GM12891 (cell line): ENCODE data around the gene SYMPK.
"Not testable (repeated sequence)": the region's sequence is repeated elsewhere in the genome, so short reads cannot be mapped to it uniquely, and the experiment has no call there.

Source experiments
- DNase-seq: peaks from one replicate; pipeline ENCODE4 v3.0.0; 2011; ENCODE audit warnings: low spot score; ENCODE audit not compliant: insufficient read length
- FAIRE-seq: peaks from 2 replicates; lab custom pipeline; 2011; peaks lifted over from hg19 to GRCh38; lab: Jason Lieb, UNC
- PAX5 ChIP-seq: IDR thresholded peaks from 2 replicates; pipeline ENCODE4 v1.6.1; 2011; ENCODE audit warnings: low read length, moderate library complexity, mild to moderate bottlenecking; ENCODE audit not compliant: insufficient read depth, severe bottlenecking
- POLR2A ChIP-seq: IDR thresholded peaks from 2 replicates; pipeline ENCODE4 v1.6.1; 2011; ENCODE audit warnings: low read depth, low read length, control low read depth
- POLR2AphosphoS5 ChIP-seq: IDR thresholded peaks from 2 replicates; pipeline ENCODE4 v1.6.1; 2011; ENCODE audit warnings: low read depth, low read length, control low read depth
- POU2F2 ChIP-seq: IDR thresholded peaks from 2 replicates; pipeline ENCODE4 v1.6.1; 2011; ENCODE audit warnings: low read depth, mild to moderate bottlenecking, control low read depth, low read length, moderate library complexity
- SPI1 ChIP-seq: IDR thresholded peaks from 2 replicates; pipeline ENCODE4 v1.6.1; 2011; ENCODE audit warnings: low read depth, low read length, control low read depth
- TAF1 ChIP-seq: IDR thresholded peaks from 2 replicates; pipeline ENCODE4 v1.6.1; 2011; ENCODE audit warnings: low read depth, low read length, control low read depth

The SYMPK gene

DNA sequence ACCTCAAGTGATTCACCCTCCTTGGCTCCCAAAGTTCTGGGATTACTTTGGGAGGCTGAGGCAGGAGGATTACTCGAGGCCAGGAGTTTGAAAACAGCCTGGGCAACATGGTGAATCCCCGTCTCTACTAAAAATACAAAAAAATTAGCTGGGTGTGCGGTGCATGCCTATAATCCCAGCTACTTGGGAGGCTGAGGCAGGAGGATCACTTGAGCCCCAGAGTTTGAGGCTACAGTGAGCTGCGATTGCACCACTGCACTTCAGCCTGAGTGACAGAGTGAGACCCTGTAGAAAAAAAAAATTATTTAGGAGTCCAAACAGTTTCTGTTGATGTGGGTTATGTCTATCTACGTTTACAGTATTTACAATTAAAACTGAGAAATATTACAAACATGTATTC, 7.9 kb upstream of the SYMPK start:
- DNase-seq: no peak
- FAIRE-seq: no peak

DNA sequence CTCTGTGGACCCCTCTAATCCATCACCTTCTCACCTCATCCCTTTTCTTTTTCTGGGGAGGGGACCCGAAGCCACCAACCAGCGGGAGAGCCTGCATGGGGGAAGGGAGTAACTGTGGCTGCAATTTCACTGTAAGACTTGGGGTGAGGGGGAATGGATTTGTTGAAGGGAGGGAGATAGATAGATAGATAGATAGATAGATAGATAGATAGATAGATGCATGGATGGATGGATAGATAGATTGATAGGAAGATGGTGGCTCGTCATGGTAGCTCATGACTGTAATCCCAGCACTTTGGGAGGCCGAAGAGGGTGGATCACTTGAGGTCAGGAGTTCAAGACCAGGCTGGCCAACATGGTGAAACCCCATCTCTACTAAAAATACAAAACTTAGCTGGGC, 4.3 kb upstream of the SYMPK start:
- DNase-seq, FAIRE-seq: not testable (repeated sequence)

More for the DNA sequence above, 7.9 kb upstream of the SYMPK start:
- TF ChIP-seq PAX5 (no peak), POU2F2 (no peak), POLR2A (no peak), SPI1 (no peak), TAF1 (no peak)

DNA sequence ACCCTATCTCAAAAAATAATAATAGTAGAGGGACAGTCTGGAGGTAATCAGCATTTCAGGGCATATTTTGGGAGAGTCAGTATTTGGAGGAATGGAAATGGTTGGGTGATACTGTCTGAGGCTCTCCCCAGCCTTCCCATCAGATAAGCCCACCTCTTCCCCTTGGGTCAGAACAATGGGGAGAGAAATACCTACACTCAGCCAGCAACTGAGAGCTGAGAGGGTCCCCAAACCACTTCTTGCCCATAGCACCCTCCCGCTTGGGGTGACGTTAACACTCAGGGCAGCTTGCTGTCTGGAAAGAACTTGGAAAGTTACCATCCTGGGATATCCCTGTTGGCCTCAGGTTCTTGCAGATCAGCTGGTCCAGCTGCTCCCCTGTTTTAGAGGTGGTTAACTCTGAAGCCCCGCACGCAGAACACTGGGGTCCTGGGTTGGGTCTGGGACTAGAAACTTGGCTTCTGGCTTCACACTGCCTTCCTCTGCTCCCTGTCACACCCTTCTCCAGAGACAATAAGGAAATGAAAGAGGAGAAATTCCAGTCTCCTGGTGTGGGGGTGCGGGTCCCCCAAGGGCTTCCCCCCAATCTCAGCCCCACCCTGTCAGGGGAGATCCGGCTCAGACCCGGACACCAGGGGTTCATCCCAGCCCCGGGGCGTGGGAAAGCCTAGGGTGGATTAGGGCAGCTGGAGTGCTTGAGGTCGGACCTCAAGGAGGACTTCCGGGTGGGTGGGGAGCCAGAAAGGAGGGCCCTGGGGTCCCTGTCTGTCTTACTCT, 3.6 kb upstream of the SYMPK start:
- DNase-seq (no peak), FAIRE-seq (no peak)
- TF ChIP-seq PAX5 (no peak), SPI1 (no peak), POU2F2 (no peak), POLR2A (no peak), TAF1 (no peak), POLR2AphosphoS5 (no peak)

DNA sequence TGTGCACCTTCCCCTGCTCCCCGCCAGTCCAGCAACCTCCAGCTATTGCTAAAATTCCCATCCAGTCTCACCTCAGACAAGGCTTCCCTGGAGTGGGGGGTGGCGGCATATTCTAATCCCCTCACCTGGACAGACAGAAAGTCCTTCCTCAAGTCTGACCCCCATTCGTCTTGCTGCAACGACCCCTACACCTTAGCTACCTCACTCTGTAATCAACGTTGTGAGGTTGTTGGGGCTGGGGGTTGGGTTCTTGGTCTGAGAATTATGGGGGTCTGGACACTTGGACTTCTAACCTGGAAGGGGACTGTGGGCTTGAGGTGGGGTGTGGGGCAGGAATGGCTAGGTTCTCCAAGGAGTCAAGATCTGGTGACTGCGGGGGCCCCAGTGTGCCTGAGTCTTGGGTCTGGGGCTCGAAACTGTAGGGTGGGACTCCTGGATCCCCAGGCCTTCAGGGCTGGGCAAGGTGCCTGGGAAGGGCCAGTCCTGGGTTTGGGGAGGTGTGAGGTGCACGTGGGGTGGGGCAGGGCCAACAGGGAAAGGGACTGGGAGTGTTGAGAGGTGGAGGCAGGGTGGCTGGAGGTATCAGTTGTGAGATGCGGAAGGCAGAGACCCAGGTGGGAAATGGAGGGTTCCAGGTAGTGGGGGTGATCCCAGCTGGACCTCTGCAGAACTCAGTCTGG, 2.5 kb upstream of the SYMPK start:
- DNase-seq: no peak
- no peak for FAIRE-seq
- TF ChIP-seq SPI1 (no peak), TAF1 (no peak), POLR2A (no peak), POU2F2 (no peak), POLR2AphosphoS5 (no peak), PAX5 (no peak)

DNA sequence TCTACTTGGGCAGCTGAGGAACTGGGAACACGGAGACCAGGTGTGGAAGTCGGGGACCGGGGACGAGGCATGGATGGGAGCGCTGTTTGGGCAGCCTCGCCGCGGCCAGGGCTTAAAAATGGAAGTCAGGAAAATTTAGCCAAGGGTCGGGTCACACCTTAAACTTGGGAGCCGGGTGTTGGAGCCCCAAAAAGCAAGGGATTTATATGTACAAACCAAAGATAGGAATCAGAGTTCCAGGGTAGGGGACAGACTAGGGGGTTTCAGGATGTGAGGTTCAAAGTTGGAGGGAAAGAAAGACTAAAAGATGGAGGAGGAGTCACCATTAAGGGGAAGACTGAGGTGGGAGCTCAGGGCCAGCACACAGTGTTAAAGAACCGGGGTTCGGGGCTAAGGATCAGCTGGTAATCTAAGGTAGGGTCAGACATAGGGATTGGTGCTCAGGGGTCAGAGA, 1.7 kb upstream of the SYMPK start:
- TF ChIP-seq SPI1: no peak
- TF ChIP-seq POLR2AphosphoS5: no peak
- TF ChIP-seq TAF1: no peak
- no peak for TF ChIP-seq PAX5
- no peak for TF ChIP-seq POLR2A
- no peak for TF ChIP-seq POU2F2
- DNase-seq (no peak), FAIRE-seq (no peak)

DNA sequence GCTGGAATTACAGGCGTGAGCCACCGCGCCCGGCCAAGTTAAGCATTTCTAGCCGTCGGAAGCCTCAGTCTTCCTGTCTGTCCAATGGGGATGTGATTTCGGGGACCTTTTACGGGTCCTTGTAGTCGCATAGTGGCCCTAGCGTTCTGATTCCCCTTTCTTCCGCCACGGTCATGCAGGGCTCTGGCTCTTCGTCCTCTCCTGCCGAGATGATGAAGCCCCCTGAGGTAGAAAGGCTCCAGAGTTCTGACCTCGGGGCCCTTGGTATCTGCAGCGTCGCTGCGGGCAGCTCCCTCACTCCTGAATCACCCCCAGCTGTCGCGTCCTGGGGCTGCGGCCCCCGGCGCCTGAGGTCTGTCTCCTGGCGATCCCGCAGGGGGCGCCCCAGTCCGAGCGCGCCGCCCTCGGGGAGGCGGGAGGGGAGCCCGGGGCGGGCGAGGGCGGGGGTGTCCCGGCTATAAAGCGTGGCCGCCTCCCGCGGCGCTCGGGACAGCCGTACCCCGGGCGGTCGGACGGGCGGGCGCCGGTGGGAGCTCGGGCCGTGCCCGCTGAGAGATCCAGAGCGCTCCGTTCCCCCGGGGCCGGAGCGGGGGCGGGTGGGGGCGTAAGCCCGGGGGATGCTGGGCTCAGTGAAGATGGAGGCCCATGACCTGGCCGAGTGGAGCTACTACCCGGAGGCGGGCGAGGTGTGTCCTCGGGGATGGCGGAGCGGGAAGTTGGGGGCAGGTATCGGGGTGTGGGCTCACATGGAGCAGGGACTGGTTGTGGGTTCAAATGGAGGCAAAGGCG, 1.1 kb upstream of the SYMPK start, which contains the start of gene FOXA3:
FOXA3 (plus strand) TSS at position 487 of the 789 bp plus-strand sequence; CDS start at position 618, 131 bp downstream.
- peak; percentile 85 for DNase-seq
- TF ChIP-seq POU2F2: no peak
- TF ChIP-seq TAF1: no peak
- no peak for TF ChIP-seq SPI1
- TF ChIP-seq PAX5: no peak
- no peak for TF ChIP-seq POLR2AphosphoS5
- no peak for TF ChIP-seq POLR2A
- FAIRE-seq: no peak

DNA sequence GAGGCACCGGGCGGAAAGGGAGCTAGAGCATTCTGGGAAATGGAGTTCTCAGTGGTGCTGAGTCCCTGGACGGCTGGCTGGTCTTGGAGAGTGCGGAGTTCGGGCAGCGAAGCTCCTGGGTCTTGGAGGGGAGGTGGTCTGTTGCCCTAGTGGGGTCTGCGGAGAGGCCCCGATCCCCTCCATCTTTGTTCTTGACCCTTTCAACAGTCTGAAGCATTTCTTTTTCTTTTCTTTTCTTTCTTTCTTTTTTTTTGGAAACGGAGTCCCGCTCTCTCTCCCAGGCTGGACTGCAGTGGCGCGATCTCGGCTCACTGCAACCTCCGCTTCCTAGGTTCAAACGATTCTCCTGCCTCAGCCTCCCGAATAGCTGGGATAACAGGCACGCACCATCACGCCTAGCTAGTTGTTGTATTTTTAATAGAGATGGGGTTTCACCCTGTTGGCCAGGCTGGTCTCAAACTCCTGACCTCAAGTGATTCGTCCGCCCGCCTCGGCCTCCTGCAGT, 440 bp upstream of the SYMPK start:
- DNase-seq: no peak
- TF ChIP-seq POLR2A: no peak
- no peak for TF ChIP-seq POLR2AphosphoS5
- no peak for TF ChIP-seq SPI1
- TF ChIP-seq TAF1: no peak
- TF ChIP-seq PAX5: no peak
- no peak for TF ChIP-seq POU2F2
- FAIRE-seq: no peak

DNA sequence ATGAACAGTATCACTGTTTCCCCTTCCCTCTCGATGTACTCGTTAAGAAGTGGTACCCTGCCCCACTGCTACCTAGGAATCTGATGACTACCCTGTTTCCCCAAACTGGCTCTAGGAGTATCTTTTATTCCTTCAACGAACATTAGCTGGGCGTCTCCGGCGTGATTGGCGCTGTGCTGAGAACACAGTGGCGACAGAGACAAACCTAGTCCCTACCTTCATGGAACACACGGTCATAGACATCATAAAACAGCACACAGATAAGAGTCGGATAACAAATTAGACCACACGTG, 730 bp downstream of the SYMPK start:
- no peak for FAIRE-seq
- no peak for DNase-seq

More for the DNA sequence above, 730 bp downstream of the SYMPK start:
- no peak for TF ChIP-seq POU2F2
- TF ChIP-seq TAF1: no peak
- TF ChIP-seq POLR2A: no peak
- no peak for TF ChIP-seq POLR2AphosphoS5
- no peak for TF ChIP-seq PAX5
- no peak for TF ChIP-seq SPI1
